Astrocyte (in vitro differentiated cells and primary cell): ENCODE results near the gene SMIM14. TPM values are rescaled to one million over a fixed set of nuclear protein-coding genes. Genes with fewer than 3 reads are reported as not detected.

Experiments used
- DNase-seq: peaks from one replicate; pipeline ENCODE4 v3.0.0-alpha.2; 2010; ENCODE audit warnings: low read depth
- FAIRE-seq: peaks from 2 replicates; lab custom pipeline; 2011; peaks lifted over from hg19 to GRCh38; lab: Jason Lieb, UNC
- H2AFZ ChIP-seq: 2 replicates; pipeline ENCODE4 v1.6.0; 2012; ENCODE audit warnings: low read depth, low read length, inconsistent platforms
- H3K27ac ChIP-seq: 2 replicates; pipeline ENCODE4 v1.5.1; 2011; ENCODE audit warnings: low read depth, low read length, inconsistent platforms
- H3K27me3 ChIP-seq: 2 replicates; pipeline ENCODE4 v1.6.0; 2011; ENCODE audit warnings: low read length, inconsistent platforms; ENCODE audit not compliant: insufficient read depth
- H3K36me3 ChIP-seq: 2 replicates; pipeline ENCODE4 v1.5.1; 2011; ENCODE audit warnings: low read length, inconsistent platforms; ENCODE audit not compliant: insufficient read depth
- H3K4me1 ChIP-seq: 2 replicates; pipeline ENCODE4 v1.5.1; 2011; ENCODE audit warnings: low read length, inconsistent platforms; ENCODE audit not compliant: insufficient read depth
- H3K4me2 ChIP-seq: 2 replicates; pipeline ENCODE4 v1.6.0; 2012; ENCODE audit warnings: low read length, inconsistent platforms
- H3K4me3 ChIP-seq: 2 replicates; pipeline ENCODE4 v1.5.1; 2011; ENCODE audit warnings: low read depth, mild to moderate bottlenecking, low read length, inconsistent platforms; ENCODE audit not compliant: insufficient read depth
- H3K79me2 ChIP-seq: 2 replicates; pipeline ENCODE4 v1.6.0; 2012; ENCODE audit warnings: mild to moderate bottlenecking, low read length, inconsistent platforms; ENCODE audit not compliant: insufficient read depth
- H3K9ac ChIP-seq: 2 replicates; pipeline ENCODE4 v1.6.0; 2012; ENCODE audit warnings: mild to moderate bottlenecking, low read length, inconsistent platforms
- H3K9me3 ChIP-seq: 2 replicates; pipeline ENCODE4 v1.5.1; 2012; ENCODE audit warnings: low read depth, mild to moderate bottlenecking, low read length, inconsistent platforms; ENCODE audit not compliant: insufficient read depth
- H4K20me1 ChIP-seq: 2 replicates; pipeline ENCODE4 v1.6.0; 2012; ENCODE audit warnings: low read length, inconsistent platforms; ENCODE audit not compliant: insufficient read depth
- H3K27ac Mint-ChIP-seq: one replicate; pipeline ENCODE4 v1.8.0; 2021; ENCODE audit warnings: mild to moderate bottlenecking, mixed read lengths; ENCODE audit not compliant: unreplicated experiment
- H3K27me3 Mint-ChIP-seq: one replicate; pipeline ENCODE4 v1.8.0; 2021; ENCODE audit warnings: low read depth, mixed read lengths; ENCODE audit not compliant: unreplicated experiment
- H3K36me3 Mint-ChIP-seq: one replicate; pipeline ENCODE4 v1.8.0; 2021; ENCODE audit warnings: low read depth, mixed read lengths; ENCODE audit not compliant: unreplicated experiment
- H3K4me1 Mint-ChIP-seq: one replicate; pipeline ENCODE4 v1.8.0; 2021; ENCODE audit warnings: low read depth, mixed read lengths; ENCODE audit not compliant: unreplicated experiment
- H3K4me3 Mint-ChIP-seq: one replicate; pipeline ENCODE4 v1.8.0; 2021; ENCODE audit warnings: mild to moderate bottlenecking, moderate library complexity, mixed read lengths; ENCODE audit not compliant: unreplicated experiment
- H3K9me3 Mint-ChIP-seq: one replicate; pipeline ENCODE4 v1.8.0; 2021; ENCODE audit warnings: mild to moderate bottlenecking, mixed read lengths; ENCODE audit not compliant: unreplicated experiment
- CTCF ChIP-seq: IDR thresholded peaks from 2 replicates; pipeline ENCODE4 v1.5.1; 2011; ENCODE audit warnings: low read depth, mild to moderate bottlenecking, inconsistent platforms, low read length, moderate library complexity; ENCODE audit not compliant: insufficient read depth
- EZH2 ChIP-seq: IDR thresholded peaks from 2 replicates; pipeline ENCODE4 v1.6.1; 2012; ENCODE audit warnings: mild to moderate bottlenecking, low read length, inconsistent platforms; ENCODE audit not compliant: insufficient read depth
- total RNA-seq: library from RNA; stranded (reverse); gene quantifications from 2 replicates; pipeline ENCODE4 v1.2.1, GENCODE V29; 2021

The SMIM14 gene
- total RNA-seq, 1 donor from 2014 or later = 28.3 TPM

GRCh38 chr4:39626261-39626660 lies 12.4 kb downstream of the SMIM14 start:
- no peak overlapping the region for H3K4me3 Mint-ChIP-seq
- DNase-seq (no peak), FAIRE-seq (no peak)
- TF ChIP-seq CTCF (no peak), EZH2 (no peak)
- no peaks in the 10 kb centered on the region for H3K9me3 Mint-ChIP-seq
- Histone ChIP-seq H3K27ac (no peak overlapping the region), H3K79me2 (peaks cover 8% of the 10 kb centered on the region), H3K9me3 (no peaks in the 10 kb centered on the region), H3K4me3 (no peak overlapping the region), H3K36me3 (no peaks in the 10 kb centered on the region), H3K4me1 (peaks cover 17% of the 10 kb centered on the region), H3K9ac (no peak overlapping the region), H2AFZ (no peak overlapping the region), H4K20me1 (no peaks in the 10 kb centered on the region), H3K27me3 (no peaks in the 10 kb centered on the region), H3K4me2 (no peak overlapping the region)
- peaks cover 12% of the 10 kb centered on the region for H3K4me1 Mint-ChIP-seq
- H3K36me3 Mint-ChIP-seq = peaks cover 7% of the 10 kb centered on the region
- H3K27ac Mint-ChIP-seq = no peak overlapping the region
- no peaks in the 10 kb centered on the region for H3K27me3 Mint-ChIP-seq

- H3K36me3 Mint-ChIP-seq = peaks cover under 1% of the 10 kb centered on the region
- H3K9me3 ChIP-seq = no peaks in the 10 kb centered on the region
- no peak overlapping the region for H3K4me3 ChIP-seq
- H3K27ac Mint-ChIP-seq = peak overlapping the region; percentile 95
- H3K4me3 Mint-ChIP-seq = no peak overlapping the region
- no peak for FAIRE-seq
- no peaks in the 10 kb centered on the region for H3K36me3 ChIP-seq
- peak overlapping the region; percentile 70 for H3K27ac ChIP-seq
- H4K20me1 ChIP-seq = no peaks in the 10 kb centered on the region
- peaks cover 32% of the 10 kb centered on the region for H3K4me1 Mint-ChIP-seq
- no peak overlapping the region for H3K9ac ChIP-seq
- H3K27me3 Mint-ChIP-seq = no peaks in the 10 kb centered on the region
- H3K4me2 ChIP-seq = peak overlapping the region; percentile 59
- no peak overlapping the region for H2AFZ ChIP-seq
- no peaks in the 10 kb centered on the region for H3K9me3 Mint-ChIP-seq
- no peaks in the 10 kb centered on the region for H3K27me3 ChIP-seq
- DNase-seq = peak; percentile 71
- TF ChIP-seq EZH2 (no peak), CTCF (no peak)
- H3K4me1 ChIP-seq = peaks cover 35% of the 10 kb centered on the region
- peaks cover 18% of the 10 kb centered on the region for H3K79me2 ChIP-seq
Observed at GRCh38 chr4:39621582-39621981, 17.1 kb downstream of the SMIM14 start.

GRCh38 chr4:39620551-39621313 lies 17.9 kb downstream of the SMIM14 start:
- TF ChIP-seq CTCF = no peak
- no peak for TF ChIP-seq EZH2
- H3K27me3 ChIP-seq = no peaks in the 10 kb centered on the region
- peaks cover 43% of the 10 kb centered on the region for H3K4me1 ChIP-seq
- H3K27ac ChIP-seq = peak overlapping the region; percentile 70
- no peak overlapping the region for H3K4me3 ChIP-seq
- no peak for DNase-seq
- FAIRE-seq = no peak
- H2AFZ ChIP-seq = no peak overlapping the region
- no peaks in the 10 kb centered on the region for H3K9me3 ChIP-seq
- no peaks in the 10 kb centered on the region for H4K20me1 ChIP-seq
- Mint-ChIP-seq H3K4me1 (peaks cover 36% of the 10 kb centered on the region), H3K4me3 (no peak overlapping the region), H3K27me3 (no peaks in the 10 kb centered on the region), H3K9me3 (no peaks in the 10 kb centered on the region), H3K36me3 (no peaks in the 10 kb centered on the region), H3K27ac (peak overlapping the region; percentile 95)
- H3K4me2 ChIP-seq = peak overlapping the region; percentile 59
- no peaks in the 10 kb centered on the region for H3K36me3 ChIP-seq
- peak overlapping the region; percentile 41 for H3K9ac ChIP-seq
- H3K79me2 ChIP-seq = peaks cover 11% of the 10 kb centered on the region
